H7 (cell line): Measurements from ENCODE around the gene MUC5B. TPM values are rescaled to one million over a fixed set of nuclear protein-coding genes. Genes with fewer than 3 reads are reported as not detected.
A peak's percentile ranks its signal among the peaks of the same experiment; 100 is the strongest.
"Not testable (repeated sequence)": the region's sequence is repeated elsewhere in the genome, so short reads cannot be mapped to it uniquely, and the experiment has no call there.

Experiments
- DNase-seq: peaks from one replicate; pipeline ENCODE4 v3.0.0; 2012
- H3K27me3 ChIP-seq: 2 replicates; pipeline ENCODE4 v1.6.0; 2011; ENCODE audit warnings: mild to moderate bottlenecking, low read length; ENCODE audit not compliant: control insufficient read depth, insufficient read depth
- H3K36me3 ChIP-seq: replicated peaks from 2 replicates; pipeline ENCODE4 v1.5.1; 2011; ENCODE audit warnings: low read length; ENCODE audit not compliant: control insufficient read depth, insufficient read depth
- H3K4me3 ChIP-seq: 2 replicates; pipeline ENCODE4 v1.5.1; 2011; ENCODE audit warnings: low read depth, mild to moderate bottlenecking, control low read depth, low read length, moderate library complexity; ENCODE audit not compliant: insufficient read depth
- total RNA-seq: library from RNA; depleted of rRNA; stranded (reverse); fragments of >200 nt; shearing (Covaris generic); gene quantifications from 2 replicates; pipeline ENCODE4 v1.2.3, GENCODE V29; 2014

The MUC5B gene
- total RNA-seq, 1 experiment from 2014 or later: under 0.01 TPM

DNA sequence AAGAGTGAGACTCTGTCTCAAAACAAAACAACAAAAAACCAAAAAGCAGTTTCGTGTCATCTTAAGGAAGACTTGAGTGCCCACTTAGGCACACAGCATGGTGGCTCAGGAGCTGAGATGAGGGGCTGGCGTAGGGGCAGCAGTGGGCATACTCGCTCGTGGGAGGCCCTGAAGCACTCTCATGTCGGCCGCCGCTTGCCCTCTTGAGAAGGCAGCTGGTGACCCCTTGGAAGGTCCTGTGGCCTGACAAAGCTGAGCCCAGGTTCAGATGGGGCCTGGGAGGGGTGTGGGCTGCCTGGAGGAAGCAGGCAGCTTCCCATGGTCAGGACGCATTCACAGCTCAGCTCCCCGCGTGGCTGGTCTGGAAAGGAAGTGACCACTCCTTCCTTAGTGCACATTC lies 15.0 kb downstream of the MUC5B start:
- no peak overlapping the region for H3K4me3 ChIP-seq
- H3K36me3 ChIP-seq: no peaks in the 10 kb centered on the region
- peak; percentile 62 for DNase-seq
- H3K27me3 ChIP-seq: no peaks in the 10 kb centered on the region

DNA sequence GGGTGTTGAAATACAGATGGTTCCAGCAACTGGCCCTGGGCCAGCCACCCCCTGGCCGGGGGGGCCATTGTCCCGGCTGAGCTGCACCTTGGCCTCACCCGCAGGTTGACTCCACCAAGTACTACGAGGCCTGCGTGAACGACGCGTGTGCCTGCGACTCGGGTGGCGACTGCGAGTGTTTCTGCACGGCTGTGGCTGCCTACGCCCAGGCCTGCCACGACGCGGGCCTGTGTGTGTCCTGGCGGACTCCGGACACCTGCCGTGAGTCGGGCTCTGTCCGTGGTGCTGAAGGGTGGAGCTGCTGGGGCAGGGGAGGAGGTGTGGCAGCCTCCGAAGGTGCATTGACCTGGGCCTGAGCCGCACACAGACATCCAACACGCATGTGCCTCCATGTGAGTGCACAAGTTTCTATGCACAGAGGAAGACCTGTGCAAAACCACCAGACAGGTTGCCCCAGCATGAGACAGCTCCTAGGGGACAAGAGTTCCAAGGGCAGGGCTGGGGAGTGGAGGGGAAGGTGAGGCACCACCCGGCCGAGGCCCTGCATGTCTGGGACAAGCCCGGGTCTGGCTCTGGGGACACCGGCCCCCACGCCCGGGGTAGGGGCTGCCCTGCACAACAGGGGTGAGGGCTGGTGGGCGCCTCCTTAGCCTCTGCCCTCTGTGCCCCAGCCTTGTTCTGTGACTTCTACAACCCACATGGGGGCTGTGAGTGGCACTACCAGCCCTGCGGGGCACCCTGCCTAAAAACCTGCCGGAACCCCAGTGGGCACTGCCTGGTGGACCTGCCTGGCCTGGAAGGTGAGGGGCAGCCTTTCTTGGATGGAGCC lies 16.1 kb downstream of the MUC5B start:
- Histone ChIP-seq H3K4me3 (no peak overlapping the region), H3K27me3 (no peaks in the 10 kb centered on the region), H3K36me3 (no peaks in the 10 kb centered on the region)
- DNase-seq: peak; percentile 97

DNA sequence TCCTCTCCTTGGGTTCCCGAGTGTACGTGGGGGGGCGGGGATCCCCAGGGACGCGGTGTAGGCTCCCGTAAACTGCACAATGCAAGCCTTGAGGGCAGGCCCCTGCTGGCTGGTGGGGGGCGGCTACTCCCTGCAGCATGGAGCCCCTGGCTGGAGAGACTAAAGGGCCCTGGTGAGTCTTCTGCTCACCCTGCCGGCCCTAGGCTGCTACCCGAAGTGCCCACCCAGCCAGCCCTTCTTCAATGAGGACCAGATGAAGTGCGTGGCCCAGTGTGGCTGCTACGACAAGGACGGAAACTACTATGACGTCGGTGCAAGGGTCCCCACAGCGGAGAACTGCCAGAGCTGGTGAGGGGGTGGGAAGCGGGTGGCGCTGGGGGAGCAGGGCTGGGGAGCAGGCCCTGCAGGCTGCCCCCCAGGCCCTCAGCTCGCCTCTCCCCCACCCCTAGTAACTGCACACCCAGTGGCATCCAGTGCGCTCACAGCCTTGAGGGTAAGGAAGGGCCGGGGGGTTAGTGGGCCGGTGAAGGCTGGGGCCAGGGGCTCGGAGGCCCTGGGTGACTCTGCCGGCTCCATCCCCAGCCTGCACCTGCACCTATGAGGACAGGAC lies 16.8 kb downstream of the MUC5B start:
- H3K36me3 ChIP-seq: no peaks in the 10 kb centered on the region
- H3K27me3 ChIP-seq: no peaks in the 10 kb centered on the region
- no peak overlapping the region for H3K4me3 ChIP-seq
- DNase-seq: no peak

DNA sequence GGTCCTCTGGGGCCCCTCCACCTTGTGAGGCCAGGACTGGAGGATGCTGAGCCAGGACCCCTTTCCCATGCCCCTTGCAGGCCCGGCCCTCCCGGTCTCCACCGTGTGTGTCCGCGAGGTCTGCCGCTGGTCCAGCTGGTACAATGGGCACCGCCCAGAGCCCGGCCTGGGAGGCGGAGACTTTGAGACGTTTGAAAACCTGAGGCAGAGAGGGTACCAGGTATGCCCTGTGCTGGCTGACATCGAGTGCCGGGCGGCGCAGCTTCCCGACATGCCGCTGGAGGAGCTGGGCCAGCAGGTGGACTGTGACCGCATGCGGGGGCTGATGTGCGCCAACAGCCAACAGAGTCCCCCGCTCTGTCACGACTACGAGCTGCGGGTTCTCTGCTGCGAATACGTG lies 17.9 kb downstream of the MUC5B start:
- H3K27me3 ChIP-seq: no peaks in the 10 kb centered on the region
- H3K4me3 ChIP-seq: no peak overlapping the region
- no peaks in the 10 kb centered on the region for H3K36me3 ChIP-seq
- no peak for DNase-seq

DNA sequence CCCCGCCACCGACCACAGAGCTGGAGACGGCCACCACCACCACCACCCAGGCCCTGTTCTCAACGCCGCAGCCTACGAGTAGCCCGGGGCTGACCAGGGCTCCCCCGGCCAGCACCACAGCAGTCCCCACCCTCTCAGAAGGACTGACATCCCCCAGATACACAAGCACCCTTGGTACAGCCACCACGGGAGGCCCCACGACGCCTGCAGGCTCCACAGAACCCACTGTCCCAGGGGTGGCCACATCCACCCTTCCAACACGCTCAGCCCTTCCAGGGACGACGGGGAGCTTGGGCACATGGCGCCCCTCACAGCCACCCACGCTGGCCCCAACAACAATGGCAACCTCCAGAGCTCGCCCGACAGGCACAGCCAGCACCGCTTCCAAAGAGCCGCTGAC lies 18.8 kb downstream of the MUC5B start:
- no peaks in the 10 kb centered on the region for H3K27me3 ChIP-seq
- H3K4me3 ChIP-seq: no peak overlapping the region
- H3K36me3 ChIP-seq: no peaks in the 10 kb centered on the region
- DNase-seq: no peak

DNA sequence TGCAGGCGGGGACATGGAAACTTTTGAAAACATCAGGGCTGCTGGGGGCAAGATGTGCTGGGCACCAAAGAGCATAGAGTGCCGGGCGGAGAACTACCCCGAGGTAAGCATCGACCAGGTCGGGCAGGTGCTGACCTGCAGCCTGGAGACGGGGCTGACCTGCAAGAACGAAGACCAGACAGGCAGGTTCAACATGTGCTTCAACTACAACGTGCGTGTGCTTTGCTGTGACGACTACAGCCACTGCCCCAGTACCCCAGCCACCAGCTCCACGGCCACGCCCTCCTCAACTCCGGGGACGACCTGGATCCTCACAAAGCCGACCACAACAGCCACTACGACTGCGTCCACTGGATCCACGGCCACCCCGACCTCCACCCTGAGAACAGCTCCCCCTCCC lies 19.4 kb downstream of the MUC5B start:
- Histone ChIP-seq H3K27me3 (no peaks in the 10 kb centered on the region), H3K4me3 (no peak overlapping the region), H3K36me3 (no peaks in the 10 kb centered on the region)
- no peak for DNase-seq

DNA sequence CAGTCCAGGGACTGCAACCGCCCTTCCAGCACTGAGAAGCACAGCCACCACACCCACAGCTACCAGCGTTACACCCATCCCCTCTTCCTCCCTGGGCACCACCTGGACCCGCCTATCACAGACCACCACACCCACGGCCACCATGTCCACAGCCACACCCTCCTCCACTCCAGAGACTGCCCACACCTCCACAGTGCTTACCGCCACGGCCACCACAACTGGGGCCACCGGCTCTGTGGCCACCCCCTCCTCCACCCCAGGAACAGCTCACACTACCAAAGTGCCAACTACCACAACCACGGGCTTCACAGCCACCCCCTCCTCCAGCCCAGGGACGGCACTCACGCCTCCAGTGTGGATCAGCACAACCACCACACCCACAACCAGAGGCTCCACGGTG lies 19.9 kb downstream of the MUC5B start:
- not testable (repeated sequence) for DNase-seq, H3K4me3 ChIP-seq, H3K36me3 ChIP-seq, H3K27me3 ChIP-seq

DNA sequence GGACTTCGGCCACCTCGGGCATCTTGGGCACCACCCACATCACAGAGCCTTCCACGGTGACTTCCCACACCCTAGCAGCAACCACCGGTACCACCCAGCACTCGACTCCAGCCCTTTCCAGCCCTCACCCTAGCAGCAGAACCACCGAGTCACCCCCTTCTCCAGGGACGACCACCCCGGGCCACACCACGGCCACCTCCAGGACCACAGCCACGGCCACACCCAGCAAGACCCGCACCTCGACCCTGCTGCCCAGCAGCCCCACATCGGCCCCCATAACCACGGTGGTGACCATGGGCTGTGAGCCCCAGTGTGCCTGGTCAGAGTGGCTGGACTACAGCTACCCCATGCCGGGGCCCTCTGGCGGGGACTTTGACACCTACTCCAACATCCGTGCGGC lies 20.7 kb downstream of the MUC5B start:
- H3K36me3 ChIP-seq, H3K4me3 ChIP-seq, DNase-seq, H3K27me3 ChIP-seq: not testable (repeated sequence)

DNA sequence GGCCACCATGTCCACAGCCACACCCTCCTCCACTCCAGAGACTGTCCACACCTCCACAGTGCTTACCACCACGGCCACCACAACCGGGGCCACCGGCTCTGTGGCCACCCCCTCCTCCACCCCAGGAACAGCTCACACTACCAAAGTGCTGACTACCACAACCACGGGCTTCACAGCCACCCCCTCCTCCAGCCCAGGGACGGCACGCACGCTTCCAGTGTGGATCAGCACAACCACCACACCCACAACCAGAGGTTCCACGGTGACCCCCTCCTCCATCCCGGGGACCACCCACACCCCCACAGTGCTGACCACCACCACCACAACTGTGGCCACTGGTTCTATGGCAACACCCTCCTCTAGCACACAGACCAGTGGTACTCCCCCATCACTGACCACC lies 21.7 kb downstream of the MUC5B start:
- H3K4me3 ChIP-seq, DNase-seq, H3K36me3 ChIP-seq, H3K27me3 ChIP-seq: not testable (repeated sequence)

DNA sequence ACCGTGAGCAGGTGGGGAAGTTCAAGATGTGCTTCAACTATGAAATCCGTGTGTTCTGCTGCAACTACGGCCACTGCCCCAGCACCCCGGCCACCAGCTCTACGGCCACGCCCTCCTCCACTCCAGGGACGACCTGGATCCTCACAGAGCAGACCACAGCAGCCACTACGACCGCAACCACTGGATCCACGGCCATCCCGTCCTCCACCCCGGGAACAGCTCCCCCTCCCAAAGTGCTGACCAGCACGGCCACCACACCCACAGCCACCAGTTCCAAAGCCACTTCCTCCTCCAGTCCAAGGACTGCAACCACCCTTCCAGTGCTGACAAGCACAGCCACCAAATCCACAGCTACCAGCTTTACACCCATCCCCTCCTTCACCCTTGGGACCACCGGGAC lies 22.9 kb downstream of the MUC5B start:
- H3K36me3 ChIP-seq, H3K4me3 ChIP-seq, DNase-seq, H3K27me3 ChIP-seq: not testable (repeated sequence)

DNA sequence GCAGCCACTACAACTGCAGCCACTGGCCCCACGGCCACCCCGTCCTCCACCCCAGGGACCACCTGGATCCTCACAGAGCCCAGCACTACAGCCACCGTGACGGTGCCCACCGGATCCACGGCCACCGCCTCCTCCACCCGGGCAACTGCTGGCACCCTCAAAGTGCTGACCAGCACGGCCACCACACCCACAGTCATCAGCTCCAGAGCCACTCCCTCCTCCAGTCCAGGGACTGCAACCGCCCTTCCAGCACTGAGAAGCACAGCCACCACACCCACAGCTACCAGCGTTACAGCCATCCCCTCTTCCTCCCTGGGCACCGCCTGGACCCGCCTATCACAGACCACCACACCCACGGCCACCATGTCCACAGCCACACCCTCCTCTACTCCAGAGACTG lies 23.4 kb downstream of the MUC5B start:
- DNase-seq, H3K27me3 ChIP-seq, H3K36me3 ChIP-seq, H3K4me3 ChIP-seq: not testable (repeated sequence)

DNA sequence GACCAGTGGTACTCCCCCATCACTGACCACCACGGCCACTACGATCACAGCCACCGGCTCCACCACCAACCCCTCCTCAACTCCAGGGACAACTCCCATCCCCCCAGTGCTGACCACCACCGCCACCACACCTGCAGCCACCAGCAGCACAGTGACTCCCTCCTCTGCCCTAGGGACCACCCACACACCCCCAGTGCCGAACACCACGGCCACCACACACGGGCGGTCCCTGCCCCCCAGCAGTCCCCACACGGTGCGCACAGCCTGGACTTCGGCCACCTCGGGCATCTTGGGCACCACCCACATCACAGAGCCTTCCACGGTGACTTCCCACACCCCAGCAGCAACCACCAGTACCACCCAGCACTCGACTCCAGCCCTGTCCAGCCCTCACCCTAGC lies 24.2 kb downstream of the MUC5B start:
- not testable (repeated sequence) for DNase-seq, H3K36me3 ChIP-seq, H3K27me3 ChIP-seq, H3K4me3 ChIP-seq

DNA sequence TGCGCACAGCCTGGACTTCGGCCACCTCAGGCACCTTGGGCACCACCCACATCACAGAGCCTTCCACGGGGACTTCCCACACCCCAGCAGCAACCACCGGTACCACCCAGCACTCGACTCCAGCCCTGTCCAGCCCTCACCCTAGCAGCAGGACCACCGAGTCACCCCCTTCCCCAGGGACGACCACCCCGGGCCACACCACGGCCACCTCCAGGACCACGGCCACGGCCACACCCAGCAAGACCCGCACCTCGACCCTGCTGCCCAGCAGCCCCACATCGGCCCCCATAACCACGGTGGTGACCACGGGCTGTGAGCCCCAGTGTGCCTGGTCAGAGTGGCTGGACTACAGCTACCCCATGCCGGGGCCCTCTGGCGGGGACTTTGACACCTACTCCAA lies 26.1 kb downstream of the MUC5B start:
- H3K4me3 ChIP-seq, H3K36me3 ChIP-seq, DNase-seq, H3K27me3 ChIP-seq: not testable (repeated sequence)

DNA sequence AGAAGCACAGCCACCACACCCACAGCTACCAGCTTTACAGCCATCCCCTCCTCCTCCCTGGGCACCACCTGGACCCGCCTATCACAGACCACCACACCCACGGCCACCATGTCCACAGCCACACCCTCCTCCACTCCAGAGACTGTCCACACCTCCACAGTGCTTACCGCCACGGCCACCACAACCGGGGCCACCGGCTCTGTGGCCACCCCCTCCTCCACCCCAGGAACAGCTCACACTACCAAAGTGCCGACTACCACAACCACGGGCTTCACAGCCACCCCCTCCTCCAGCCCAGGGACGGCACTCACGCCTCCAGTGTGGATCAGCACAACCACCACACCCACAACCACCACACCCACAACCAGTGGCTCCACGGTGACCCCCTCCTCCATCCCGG lies 27.5 kb downstream of the MUC5B start:
- H3K27me3 ChIP-seq, H3K4me3 ChIP-seq, DNase-seq, H3K36me3 ChIP-seq: not testable (repeated sequence)

DNA sequence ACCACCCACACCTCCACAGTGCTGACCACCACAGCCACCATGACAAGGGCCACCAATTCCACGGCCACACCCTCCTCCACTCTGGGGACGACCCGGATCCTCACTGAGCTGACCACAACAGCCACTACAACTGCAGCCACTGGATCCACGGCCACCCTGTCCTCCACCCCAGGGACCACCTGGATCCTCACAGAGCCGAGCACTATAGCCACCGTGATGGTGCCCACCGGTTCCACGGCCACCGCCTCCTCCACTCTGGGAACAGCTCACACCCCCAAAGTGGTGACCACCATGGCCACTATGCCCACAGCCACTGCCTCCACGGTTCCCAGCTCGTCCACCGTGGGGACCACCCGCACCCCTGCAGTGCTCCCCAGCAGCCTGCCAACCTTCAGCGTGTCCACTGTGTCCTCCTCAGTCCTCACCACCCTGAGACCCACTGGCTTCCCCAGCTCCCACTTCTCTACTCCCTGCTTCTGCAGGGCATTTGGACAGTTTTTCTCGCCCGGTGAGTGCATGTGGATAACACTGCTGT lies 28.4 kb downstream of the MUC5B start:
- DNase-seq: no peak
- no peaks in the 10 kb centered on the region for H3K27me3 ChIP-seq

More for the DNA sequence above, 28.4 kb downstream of the MUC5B start:
- no peak overlapping the region for H3K4me3 ChIP-seq
- H3K36me3 ChIP-seq: no peaks in the 10 kb centered on the region
